Measurements from ENCODE around the gene WDR35. TPM values are rescaled to one million over a fixed set of nuclear protein-coding genes. Genes with fewer than 3 reads are reported as not detected.

Gene WDR35
- total RNA-seq, 1 experiment from 2014 or later, result 16.7 TPM

DNA sequence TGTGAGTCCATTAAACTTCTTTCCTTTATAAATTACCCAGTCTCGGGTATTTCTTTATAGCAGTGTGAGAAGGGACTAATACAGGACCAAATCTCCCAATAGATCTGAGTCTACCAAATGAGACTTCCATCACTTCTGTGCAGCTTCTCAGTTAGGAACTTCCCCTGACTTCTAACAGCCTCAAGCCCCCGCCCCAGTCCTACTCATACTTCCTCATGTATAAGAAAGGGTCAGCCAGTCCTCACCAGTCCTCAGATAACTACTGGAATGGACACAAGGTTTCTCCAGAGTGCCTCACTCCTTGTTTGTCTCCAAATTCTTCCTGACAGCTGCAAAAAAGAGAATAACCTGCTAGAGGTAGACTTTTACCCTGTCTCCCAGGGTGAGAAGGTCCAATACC, 107.6 kb downstream of the WDR35 start:
- no peak overlapping the region for H2AK5ac ChIP-seq (ENCODE audit: insufficient read length, low read length)
- no CpG with 5 or more reads among the region's 2 CpGs for WGBS (ENCODE audit: extremely low coverage, insufficient read length, low lambda C conversion rate)
- no peak overlapping the region for H3K27ac Mint-ChIP-seq
- H3K27me3 ChIP-seq (ENCODE audit: insufficient read depth, low read length), result no peaks in the 10 kb centered on the region
- H2BK120ac ChIP-seq (ENCODE audit: low read depth, low read length, poor library complexity, severe bottlenecking), result no peak overlapping the region
- peaks cover 2% of the 10 kb centered on the region for H4K20me1 ChIP-seq (ENCODE audit: control insufficient read depth, insufficient read depth, insufficient read length)
- no peak overlapping the region for H2BK20ac ChIP-seq (ENCODE audit: low read depth, low read length, poor library complexity, severe bottlenecking)
- no peak overlapping the region for H3K27ac ChIP-seq (ENCODE audit: insufficient read length, low read depth, low read length)
- no peaks in the 10 kb centered on the region for H3K36me3 Mint-ChIP-seq (ENCODE audit: insufficient read depth in 1 of 3, low read depth in 3 of 3)
- no peak overlapping the region for H3K56ac ChIP-seq (ENCODE audit: insufficient read length, low read depth, low read length)
- no peak overlapping the region for H2AFZ ChIP-seq (ENCODE audit: low read length)
- H3K4me1 Mint-ChIP-seq, result peaks cover 0 to 5% of the 10 kb centered on the region in 2 experiments; a peak in 2 of 4 replicates
- H3K23ac ChIP-seq (ENCODE audit: insufficient read length, low read depth, low read length), result no peak overlapping the region
- no peak overlapping the region for H3K4me2 ChIP-seq (ENCODE audit: insufficient read depth, insufficient read length, low read length)
- no peaks in the 10 kb centered on the region for H3K9me3 ChIP-seq (ENCODE audit: control insufficient read depth, low read depth, low read length)
- no peak for DNase-seq
- H3K23me2 ChIP-seq (ENCODE audit: insufficient read length, low read depth, low read length, poor library complexity, severe bottlenecking), result no peaks in the 10 kb centered on the region
- H4K91ac ChIP-seq (ENCODE audit: insufficient read length, low read depth, low read length), result no peak overlapping the region
- H3T11ph ChIP-seq (ENCODE audit: low read length), result no peak overlapping the region
- H3K4me3 Mint-ChIP-seq, result no peak overlapping the region
- TF ChIP-seq, protein P1, sequence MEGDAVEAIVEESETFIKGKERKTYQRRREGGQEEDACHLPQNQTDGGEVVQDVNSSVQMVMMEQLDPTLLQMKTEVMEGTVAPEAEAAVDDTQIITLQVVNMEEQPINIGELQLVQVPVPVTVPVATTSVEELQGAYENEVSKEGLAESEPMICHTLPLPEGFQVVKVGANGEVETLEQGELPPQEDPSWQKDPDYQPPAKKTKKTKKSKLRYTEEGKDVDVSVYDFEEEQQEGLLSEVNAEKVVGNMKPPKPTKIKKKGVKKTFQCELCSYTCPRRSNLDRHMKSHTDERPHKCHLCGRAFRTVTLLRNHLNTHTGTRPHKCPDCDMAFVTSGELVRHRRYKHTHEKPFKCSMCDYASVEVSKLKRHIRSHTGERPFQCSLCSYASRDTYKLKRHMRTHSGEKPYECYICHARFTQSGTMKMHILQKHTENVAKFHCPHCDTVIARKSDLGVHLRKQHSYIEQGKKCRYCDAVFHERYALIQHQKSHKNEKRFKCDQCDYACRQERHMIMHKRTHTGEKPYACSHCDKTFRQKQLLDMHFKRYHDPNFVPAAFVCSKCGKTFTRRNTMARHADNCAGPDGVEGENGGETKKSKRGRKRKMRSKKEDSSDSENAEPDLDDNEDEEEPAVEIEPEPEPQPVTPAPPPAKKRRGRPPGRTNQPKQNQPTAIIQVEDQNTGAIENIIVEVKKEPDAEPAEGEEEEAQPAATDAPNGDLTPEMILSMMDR (conservative IDR thresholded peaks at IDR 0.05), result no peak
- H3K14ac ChIP-seq (ENCODE audit: insufficient read depth, low read length), result no peak overlapping the region
- H3K9ac ChIP-seq (ENCODE audit: extremely low read depth, insufficient read length, low read length), result no peak overlapping the region
- no peak overlapping the region for H3K4ac ChIP-seq (ENCODE audit: low read depth, low read length)
- no peak overlapping the region for H2BK5ac ChIP-seq (ENCODE audit: insufficient read length, low read length)
- no peak overlapping the region for H2BK12ac ChIP-seq (ENCODE audit: insufficient read length, low read depth, low read length)
- H4K5ac ChIP-seq (ENCODE audit: insufficient read length, low read depth, low read length), result no peak overlapping the region
- H3K9me3 Mint-ChIP-seq, result no peaks in the 10 kb centered on the region
- no peak overlapping the region for H2BK15ac ChIP-seq (ENCODE audit: low read depth, low read length)
- H3K27me3 Mint-ChIP-seq (ENCODE audit: low read depth), result peaks cover 14% of the 10 kb centered on the region
- H3K79me2 ChIP-seq (ENCODE audit: insufficient read depth, low read length), result no peaks in the 10 kb centered on the region
- H4K8ac ChIP-seq (replicated peaks; ENCODE audit: insufficient read length, low read depth, low read length), result no peak overlapping the region
- no peak overlapping the region for H3K18ac ChIP-seq (ENCODE audit: insufficient read length, low read depth, low read length)
- H3K79me1 ChIP-seq (ENCODE audit: insufficient read depth, low read depth, low read length, poor library complexity, severe bottlenecking), result no peaks in the 10 kb centered on the region
- H3K4me1 ChIP-seq (ENCODE audit: insufficient read depth, low read length), result no peaks in the 10 kb centered on the region

Measured in H9 (cell line).